Right lobe of liver (tissue), 4 donors: Measurements from ENCODE around the gene BAHCC1.

Source experiments
- CTCF ChIP-seq, 4 donors: fragments of 200-600 bp in 3 of 4; fragments of 450-650 bp in 1 of 4; IDR thresholded peaks; one replicate each; pipeline versions ENCODE4 v1.5.1 to v1.8.0; 2016 to 2022; ENCODE audit warnings: antibody characterized with exemption in 4 of 4, mild to moderate bottlenecking in 2 of 4
- POLR2A ChIP-seq: fragments of 450-650 bp; IDR thresholded peaks from one replicate; pipeline ENCODE4 v1.6.1; 2017; ENCODE audit warnings: antibody characterized with exemption, mild to moderate bottlenecking
- donor health status: DM: no; HTN: no; CAD: no.
- donor health status: DM: no; HTN: no; CAD: no.
- donor health status: DM: no; HTN: yes; CAD: no.

GRCh38 chr17:81370294-81370693, 25.0 kb upstream of the BAHCC1 start:
- TF ChIP-seq POLR2A (no peak), CTCF (IDR thresholded peaks at IDR 0.05) (no peak)
